SK-N-SH (cell line): ENCODE measurements around the gene SPON1.

ENCODE experiments used
- CTCF ChIP-seq: fragments of 200-600 bp; sonication (generic); IDR thresholded peaks from 2 replicates; pipeline ENCODE4 v1.6.1; 2017; ENCODE audit warnings: antibody characterized with exemption, mild to moderate bottlenecking, moderate library complexity
- EP300 ChIP-seq, 2 experiments: IDR thresholded peaks; 2 replicates each; pipeline versions ENCODE4 v1.4.0 to v1.6.1; 2012; ENCODE audit warnings: borderline replicate concordance in 1 of 2, low read depth in 1 of 2, low read length in 1 of 2
- IRF3 ChIP-seq: fragments of 150-350 bp; IDR thresholded peaks from 2 replicates; pipeline ENCODE4 v1.6.1; 2016; ENCODE audit warnings: mild to moderate bottlenecking, low read depth, low read length
- JUND ChIP-seq: IDR thresholded peaks from 2 replicates; pipeline ENCODE4 v1.4.0; 2012
- NFIC ChIP-seq: IDR thresholded peaks from 2 replicates; pipeline ENCODE4 v1.4.0; 2012; ENCODE audit warnings: borderline replicate concordance
- POLR2AphosphoS5 ChIP-seq: IDR thresholded peaks from 2 replicates; pipeline ENCODE4 v1.6.1; 2012; ENCODE audit warnings: low read depth, low read length
- RXRA ChIP-seq: IDR thresholded peaks from 2 replicates; pipeline ENCODE4 v1.4.0; 2012; ENCODE audit warnings: low read depth, mild to moderate bottlenecking, borderline replicate concordance
- SIN3A ChIP-seq: IDR thresholded peaks from 2 replicates; pipeline ENCODE4 v1.6.1; 2012; ENCODE audit warnings: low read depth, mild to moderate bottlenecking, low read length, moderate library complexity, borderline replicate concordance
- SMC3 ChIP-seq: IDR thresholded peaks from 2 replicates; pipeline ENCODE4 v1.6.1; 2012; ENCODE audit warnings: low read depth, low read length, improper control_type of control experiment
- TEAD4 ChIP-seq: IDR thresholded peaks from 2 replicates; pipeline ENCODE4 v1.4.0; 2012; ENCODE audit warnings: mild to moderate bottlenecking, borderline replicate concordance; ENCODE audit not compliant: insufficient read depth
- USF2 ChIP-seq: fragments of 150-350 bp; IDR thresholded peaks from 2 replicates; pipeline ENCODE4 v1.6.1; 2017; ENCODE audit warnings: antibody characterized with exemption, low read length, low read depth, borderline replicate concordance
- TF ChIP-seq, protein P1 (sequence below): IDR thresholded peaks from 2 replicates; pipeline ENCODE4 v1.4.0; 2012; ENCODE audit warnings: low read depth, borderline replicate concordance

DNA sequence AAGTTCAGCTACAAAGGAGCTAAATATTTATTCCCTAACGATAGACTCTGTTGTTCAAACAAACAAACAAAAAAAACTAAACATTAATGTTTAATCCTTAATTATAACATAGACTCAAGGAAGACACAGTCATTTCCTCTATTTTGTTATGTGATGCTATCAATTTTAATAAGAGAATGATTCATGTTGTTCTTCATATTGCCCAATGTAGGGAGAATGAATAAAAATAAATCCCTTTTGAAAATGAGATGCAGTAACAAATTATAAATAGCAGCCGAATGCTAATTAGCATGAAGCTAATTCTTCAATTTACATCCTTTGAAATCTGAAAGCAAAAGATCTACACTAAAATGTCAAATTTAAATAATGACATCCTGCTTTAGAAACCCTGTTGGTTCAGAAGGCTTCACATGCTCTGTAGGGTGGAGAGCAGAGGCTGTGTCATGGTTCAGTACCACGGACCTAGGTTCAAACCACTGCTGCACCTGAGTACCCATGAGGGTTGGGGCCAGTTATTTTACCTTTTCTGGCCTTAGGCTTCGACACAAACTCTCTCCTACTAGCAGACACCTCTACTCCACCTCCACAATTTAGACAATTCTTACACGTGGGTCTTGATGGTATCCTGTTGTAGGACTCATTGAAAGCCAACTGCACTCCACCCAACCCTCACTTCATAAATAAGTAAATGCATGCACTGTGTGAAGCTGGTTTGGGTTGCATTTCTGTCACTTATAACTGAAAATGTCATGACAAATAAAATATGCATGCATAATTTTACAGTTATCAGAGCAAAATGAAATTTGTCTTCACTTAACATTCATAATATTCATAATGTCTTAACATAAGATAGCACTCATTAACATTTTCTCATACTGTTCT lies 307.4 kb downstream of the SPON1 start:
- TF ChIP-seq POLR2AphosphoS5 (no peak), EP300 (IDR thresholded peaks at IDR 0.05; ENCODE audit: borderline replicate concordance in 1 of 2, low read depth in 1 of 2, low read length in 1 of 2) (no peak), IRF3 (no peak), TEAD4 (no peak), CTCF (no peak), RXRA (no peak), SIN3A (no peak), JUND (no peak), SMC3 (no peak), USF2 (no peak), NFIC (no peak)
- TF ChIP-seq, protein P1, sequence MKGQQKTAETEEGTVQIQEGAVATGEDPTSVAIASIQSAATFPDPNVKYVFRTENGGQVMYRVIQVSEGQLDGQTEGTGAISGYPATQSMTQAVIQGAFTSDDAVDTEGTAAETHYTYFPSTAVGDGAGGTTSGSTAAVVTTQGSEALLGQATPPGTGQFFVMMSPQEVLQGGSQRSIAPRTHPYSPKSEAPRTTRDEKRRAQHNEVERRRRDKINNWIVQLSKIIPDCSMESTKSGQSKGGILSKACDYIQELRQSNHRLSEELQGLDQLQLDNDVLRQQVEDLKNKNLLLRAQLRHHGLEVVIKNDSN, result no peak
